ENCODE data around the gene IGF2BP3. TPM values are rescaled to one million over a fixed set of nuclear protein-coding genes. Genes with fewer than 3 reads are reported as not detected.

Gene IGF2BP3
- total RNA-seq, 1 donor from 2014 or later: 2.0 TPM

DNA sequence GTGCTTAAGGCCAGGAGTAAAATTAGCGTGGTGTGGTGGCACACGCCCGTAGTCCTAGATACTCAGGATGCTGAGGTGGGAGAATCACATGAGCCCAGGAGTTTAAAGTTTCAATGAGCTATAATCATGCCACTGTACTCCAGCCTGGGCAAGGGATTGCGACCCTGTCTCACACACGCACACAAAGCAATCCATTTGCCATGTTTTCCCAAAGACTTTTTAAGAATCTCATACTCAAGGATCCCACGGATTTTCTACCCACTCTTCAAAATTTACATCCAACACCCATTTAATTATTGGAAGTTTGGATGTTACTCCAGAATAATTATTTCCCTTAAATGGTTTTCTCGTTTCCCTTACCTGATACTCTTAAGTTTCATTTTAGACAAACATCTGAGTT is 47.9 kb downstream of the IGF2BP3 start:
- DNase-seq (no peak), ATAC-seq (no peak)
- Histone ChIP-seq H3K27ac (no peak overlapping the region), H3K4me1 (no peaks in the 10 kb centered on the region), H3K9me3 (no peaks in the 10 kb centered on the region), H3K36me3 (no peaks in the 10 kb centered on the region), H3K27me3 (ENCODE audit: low read depth) (no peaks in the 10 kb centered on the region), H3K4me3 (no peak overlapping the region)
- intact Hi-C loops (cut with DNase I): no loop called here
- TF ChIP-seq, protein P1, sequence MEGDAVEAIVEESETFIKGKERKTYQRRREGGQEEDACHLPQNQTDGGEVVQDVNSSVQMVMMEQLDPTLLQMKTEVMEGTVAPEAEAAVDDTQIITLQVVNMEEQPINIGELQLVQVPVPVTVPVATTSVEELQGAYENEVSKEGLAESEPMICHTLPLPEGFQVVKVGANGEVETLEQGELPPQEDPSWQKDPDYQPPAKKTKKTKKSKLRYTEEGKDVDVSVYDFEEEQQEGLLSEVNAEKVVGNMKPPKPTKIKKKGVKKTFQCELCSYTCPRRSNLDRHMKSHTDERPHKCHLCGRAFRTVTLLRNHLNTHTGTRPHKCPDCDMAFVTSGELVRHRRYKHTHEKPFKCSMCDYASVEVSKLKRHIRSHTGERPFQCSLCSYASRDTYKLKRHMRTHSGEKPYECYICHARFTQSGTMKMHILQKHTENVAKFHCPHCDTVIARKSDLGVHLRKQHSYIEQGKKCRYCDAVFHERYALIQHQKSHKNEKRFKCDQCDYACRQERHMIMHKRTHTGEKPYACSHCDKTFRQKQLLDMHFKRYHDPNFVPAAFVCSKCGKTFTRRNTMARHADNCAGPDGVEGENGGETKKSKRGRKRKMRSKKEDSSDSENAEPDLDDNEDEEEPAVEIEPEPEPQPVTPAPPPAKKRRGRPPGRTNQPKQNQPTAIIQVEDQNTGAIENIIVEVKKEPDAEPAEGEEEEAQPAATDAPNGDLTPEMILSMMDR (IDR thresholded peaks at IDR 0.05): no peak

DNA sequence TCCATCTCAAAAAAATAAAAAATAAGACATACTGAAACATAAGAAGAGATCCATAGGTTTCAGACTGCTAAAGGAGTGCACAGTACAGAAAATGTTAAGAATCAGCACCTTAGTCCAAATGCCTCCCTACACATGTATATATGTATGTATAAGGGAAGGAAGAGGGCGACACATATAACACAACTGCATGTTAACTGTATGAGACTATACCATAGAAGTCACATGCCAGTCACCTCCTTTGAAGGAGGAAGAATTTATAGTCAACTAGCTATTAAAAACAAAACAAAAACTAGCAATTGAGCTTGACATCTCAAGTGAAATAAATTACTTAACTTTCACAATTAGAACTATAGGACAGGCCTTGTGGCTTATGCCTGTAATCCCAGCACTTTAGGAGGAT is 50.4 kb downstream of the IGF2BP3 start:
- TF ChIP-seq, protein P1 (IDR thresholded peaks at IDR 0.05): no peak
- H3K27me3 ChIP-seq (ENCODE audit: low read depth): no peaks in the 10 kb centered on the region
- no peak for DNase-seq
- H3K4me3 ChIP-seq: no peak overlapping the region
- no peak for ATAC-seq
- intact Hi-C loops (cut with DNase I): no loop called here
- H3K4me1 ChIP-seq: no peaks in the 10 kb centered on the region
- H3K27ac ChIP-seq: no peak overlapping the region
- H3K36me3 ChIP-seq: no peaks in the 10 kb centered on the region
- H3K9me3 ChIP-seq: no peaks in the 10 kb centered on the region

DNA sequence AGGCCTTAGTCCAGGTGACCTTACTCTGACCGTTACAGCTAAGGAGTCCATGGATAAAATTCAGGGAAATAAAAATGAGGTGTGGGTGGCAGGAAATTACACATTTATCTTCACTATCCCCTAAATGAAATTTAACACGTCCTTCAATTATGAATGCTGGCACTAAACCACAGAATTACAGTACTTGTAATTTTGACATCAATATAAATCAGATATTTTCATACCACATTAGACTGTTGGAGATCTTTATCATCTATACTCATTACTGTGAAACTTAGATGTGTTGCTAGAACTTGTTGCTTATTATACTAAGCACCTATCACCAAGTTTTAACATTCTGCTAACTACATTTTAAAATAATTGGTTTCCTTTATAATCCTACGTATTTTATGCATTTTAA is 51.1 kb downstream of the IGF2BP3 start:
- ATAC-seq: no peak
- intact Hi-C loops (cut with DNase I): no loop called here
- no peak overlapping the region for H3K27ac ChIP-seq
- no peaks in the 10 kb centered on the region for H3K4me1 ChIP-seq
- H3K4me3 ChIP-seq: no peak overlapping the region
- no peaks in the 10 kb centered on the region for H3K9me3 ChIP-seq
- H3K27me3 ChIP-seq (ENCODE audit: low read depth): no peaks in the 10 kb centered on the region
- DNase-seq: no peak
- H3K36me3 ChIP-seq: no peaks in the 10 kb centered on the region
- TF ChIP-seq, protein P1 (IDR thresholded peaks at IDR 0.05): no peak

DNA sequence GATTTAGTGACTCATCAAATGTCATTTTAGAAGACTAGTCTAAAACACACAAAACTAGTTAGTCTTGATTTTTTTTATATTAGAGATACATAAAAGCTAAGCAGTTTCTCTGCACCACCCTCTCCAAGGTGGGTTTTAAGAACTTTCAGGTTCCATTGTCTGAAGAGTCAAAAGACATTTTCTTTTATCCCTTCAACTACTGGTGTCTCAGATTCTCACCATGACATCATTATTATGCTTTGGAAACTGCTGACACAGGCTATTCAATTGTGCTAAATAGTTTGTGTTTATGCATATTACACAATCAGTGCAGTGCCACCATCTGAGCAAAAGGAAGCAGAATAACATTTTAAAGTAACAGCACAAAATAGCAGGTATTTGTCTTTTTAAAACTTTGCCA is 52.2 kb downstream of the IGF2BP3 start:
- ATAC-seq (no peak), DNase-seq (no peak)
- TF ChIP-seq, protein P1 (IDR thresholded peaks at IDR 0.05): no peak
- intact Hi-C loops (cut with DNase I): no loop called here
- H3K36me3 ChIP-seq: no peaks in the 10 kb centered on the region
- H3K4me1 ChIP-seq: no peaks in the 10 kb centered on the region
- no peak overlapping the region for H3K27ac ChIP-seq
- no peaks in the 10 kb centered on the region for H3K27me3 ChIP-seq (ENCODE audit: low read depth)
- H3K4me3 ChIP-seq: no peak overlapping the region
- H3K9me3 ChIP-seq: no peaks in the 10 kb centered on the region

DNA sequence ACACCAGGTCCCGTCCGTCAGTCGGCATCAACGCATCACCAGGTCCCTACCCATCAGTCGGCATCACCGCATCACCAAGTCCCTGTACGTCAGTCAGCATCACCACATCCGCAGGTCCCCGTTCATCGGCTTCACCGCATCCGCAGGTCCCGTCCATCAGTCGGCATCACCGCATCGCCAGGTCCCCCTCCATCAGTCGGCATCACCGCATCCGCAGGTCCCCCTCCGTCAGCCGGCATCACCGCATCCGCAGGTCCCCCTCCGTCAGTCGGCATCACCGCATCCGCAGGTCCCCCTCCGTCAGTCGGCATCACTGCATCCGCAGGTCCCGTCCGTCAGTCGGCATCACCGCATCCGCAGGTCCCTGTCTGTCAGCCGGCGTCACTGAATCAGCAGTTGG is 55.1 kb downstream of the IGF2BP3 start:
- H3K4me3 ChIP-seq: no peak overlapping the region
- no peaks in the 10 kb centered on the region for H3K4me1 ChIP-seq
- TF ChIP-seq, protein P1 (IDR thresholded peaks at IDR 0.05): no peak
- no peaks in the 10 kb centered on the region for H3K9me3 ChIP-seq
- H3K36me3 ChIP-seq: no peaks in the 10 kb centered on the region
- no peak overlapping the region for H3K27ac ChIP-seq
- H3K27me3 ChIP-seq (ENCODE audit: low read depth): no peaks in the 10 kb centered on the region
- intact Hi-C loops (cut with DNase I): no loop called here
- DNase-seq: no peak
- ATAC-seq: no peak

All from lower lobe of right lung (tissue), 2 donors.